GM23338 (cell line): Measurements from ENCODE around the gene LTBP3.

Source experiments
- CREB1 ChIP-seq: fragments of 250-450 bp; sonication (Bioruptor Pico); IDR thresholded peaks from 2 replicates; pipeline ENCODE4 v1.5.0; 2020; ENCODE audit warnings: low read depth, mild to moderate bottlenecking, moderate library complexity
- EZH2 ChIP-seq: fragments of 200-600 bp; sonication (generic); IDR thresholded peaks from one replicate; pipeline ENCODE4 v1.8.0; 2017; ENCODE audit warnings: antibody characterized with exemption, mild to moderate bottlenecking, low read depth; ENCODE audit not compliant: unreplicated experiment
- EZH2phosphoT487 ChIP-seq: fragments of 200-600 bp; sonication (generic); IDR thresholded peaks from one replicate; pipeline ENCODE4 v1.8.1; 2018; ENCODE audit warnings: antibody characterized with exemption; ENCODE audit not compliant: unreplicated experiment
- JUNB ChIP-seq: IDR thresholded peaks from one replicate; pipeline ENCODE4 v1.6.1; 2016; ENCODE audit warnings: antibody characterized with exemption; ENCODE audit not compliant: unreplicated experiment
- NANOG ChIP-seq: IDR thresholded peaks from 2 replicates; pipeline ENCODE4 v1.6.1; 2016; ENCODE audit warnings: antibody characterized with exemption, borderline replicate concordance
- POLR2AphosphoS5 ChIP-seq: IDR thresholded peaks from 2 replicates; pipeline ENCODE4 v1.6.1; 2016; ENCODE audit warnings: antibody characterized with exemption, low read depth
- STAT1 ChIP-seq: IDR thresholded peaks from one replicate; pipeline ENCODE4 v1.6.1; 2016; ENCODE audit warnings: antibody characterized with exemption; ENCODE audit not compliant: unreplicated experiment
- ZNF114 ChIP-seq: fragments of 250-450 bp; sonication (Bioruptor Pico); IDR thresholded peaks from 2 replicates; pipeline ENCODE4 v1.5.0; 2020; ENCODE audit warnings: mild to moderate bottlenecking, moderate library complexity
- ZNF331 ChIP-seq: fragments of 250-450 bp; sonication (Bioruptor Pico); IDR thresholded peaks from 2 replicates; pipeline ENCODE4 v1.5.0; 2020; ENCODE audit warnings: low read depth, mild to moderate bottlenecking, moderate library complexity
- TF ChIP-seq, protein P1 (sequence below): IDR thresholded peaks from one replicate; pipeline ENCODE4 v1.6.1; 2018; ENCODE audit warnings: antibody characterized with exemption; ENCODE audit not compliant: unreplicated experiment
- TF ChIP-seq, protein P2 (sequence below), 2 experiments: fragments of 200-600 bp in 1 of 2; sonication (generic) in 1 of 2; conservative IDR thresholded peaks; 2 replicates each; pipeline versions ENCODE4 v1.5.1 to v1.6.1; 2016 to 2017; ENCODE audit warnings: antibody characterized with exemption in 2 of 2, low read depth in 2 of 2, mild to moderate bottlenecking in 2 of 2, moderate library complexity in 1 of 2
- TF ChIP-seq, protein P3 (sequence below): IDR thresholded peaks from 2 replicates; pipeline ENCODE4 v1.6.1; 2016; ENCODE audit warnings: antibody characterized with exemption

DNA sequence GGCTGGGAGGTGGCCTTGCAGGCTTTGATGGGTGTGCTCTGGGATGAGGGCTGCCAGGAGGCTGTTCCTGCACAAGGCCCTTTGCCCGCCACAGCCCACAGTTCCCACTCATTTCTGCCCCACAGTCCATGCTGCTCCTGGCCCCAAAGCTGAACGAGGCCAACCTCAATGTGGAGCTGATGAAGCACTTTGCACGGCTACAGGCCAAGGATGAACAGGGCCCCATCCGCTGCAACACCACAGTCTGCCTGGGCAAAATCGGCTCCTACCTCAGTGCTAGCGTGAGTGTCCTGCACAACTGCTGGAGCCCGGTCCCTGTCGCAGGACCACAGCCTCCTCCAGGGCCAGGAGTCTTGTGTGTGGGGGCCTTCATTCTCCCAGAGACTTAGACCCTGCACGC, 23.1 kb downstream of the LTBP3 start:
- TF ChIP-seq POLR2AphosphoS5 (no peak), EZH2phosphoT487 (no peak), STAT1 (no peak), EZH2 (no peak), ZNF331 (CRISPR knock-in tag) (no peak), CREB1 (CRISPR knock-in tag) (no peak), JUNB (no peak), ZNF114 (no peak), NANOG (no peak)
- TF ChIP-seq, protein P1, sequence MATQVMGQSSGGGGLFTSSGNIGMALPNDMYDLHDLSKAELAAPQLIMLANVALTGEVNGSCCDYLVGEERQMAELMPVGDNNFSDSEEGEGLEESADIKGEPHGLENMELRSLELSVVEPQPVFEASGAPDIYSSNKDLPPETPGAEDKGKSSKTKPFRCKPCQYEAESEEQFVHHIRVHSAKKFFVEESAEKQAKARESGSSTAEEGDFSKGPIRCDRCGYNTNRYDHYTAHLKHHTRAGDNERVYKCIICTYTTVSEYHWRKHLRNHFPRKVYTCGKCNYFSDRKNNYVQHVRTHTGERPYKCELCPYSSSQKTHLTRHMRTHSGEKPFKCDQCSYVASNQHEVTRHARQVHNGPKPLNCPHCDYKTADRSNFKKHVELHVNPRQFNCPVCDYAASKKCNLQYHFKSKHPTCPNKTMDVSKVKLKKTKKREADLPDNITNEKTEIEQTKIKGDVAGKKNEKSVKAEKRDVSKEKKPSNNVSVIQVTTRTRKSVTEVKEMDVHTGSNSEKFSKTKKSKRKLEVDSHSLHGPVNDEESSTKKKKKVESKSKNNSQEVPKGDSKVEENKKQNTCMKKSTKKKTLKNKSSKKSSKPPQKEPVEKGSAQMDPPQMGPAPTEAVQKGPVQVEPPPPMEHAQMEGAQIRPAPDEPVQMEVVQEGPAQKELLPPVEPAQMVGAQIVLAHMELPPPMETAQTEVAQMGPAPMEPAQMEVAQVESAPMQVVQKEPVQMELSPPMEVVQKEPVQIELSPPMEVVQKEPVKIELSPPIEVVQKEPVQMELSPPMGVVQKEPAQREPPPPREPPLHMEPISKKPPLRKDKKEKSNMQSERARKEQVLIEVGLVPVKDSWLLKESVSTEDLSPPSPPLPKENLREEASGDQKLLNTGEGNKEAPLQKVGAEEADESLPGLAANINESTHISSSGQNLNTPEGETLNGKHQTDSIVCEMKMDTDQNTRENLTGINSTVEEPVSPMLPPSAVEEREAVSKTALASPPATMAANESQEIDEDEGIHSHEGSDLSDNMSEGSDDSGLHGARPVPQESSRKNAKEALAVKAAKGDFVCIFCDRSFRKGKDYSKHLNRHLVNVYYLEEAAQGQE = no peak
- TF ChIP-seq, protein P2, sequence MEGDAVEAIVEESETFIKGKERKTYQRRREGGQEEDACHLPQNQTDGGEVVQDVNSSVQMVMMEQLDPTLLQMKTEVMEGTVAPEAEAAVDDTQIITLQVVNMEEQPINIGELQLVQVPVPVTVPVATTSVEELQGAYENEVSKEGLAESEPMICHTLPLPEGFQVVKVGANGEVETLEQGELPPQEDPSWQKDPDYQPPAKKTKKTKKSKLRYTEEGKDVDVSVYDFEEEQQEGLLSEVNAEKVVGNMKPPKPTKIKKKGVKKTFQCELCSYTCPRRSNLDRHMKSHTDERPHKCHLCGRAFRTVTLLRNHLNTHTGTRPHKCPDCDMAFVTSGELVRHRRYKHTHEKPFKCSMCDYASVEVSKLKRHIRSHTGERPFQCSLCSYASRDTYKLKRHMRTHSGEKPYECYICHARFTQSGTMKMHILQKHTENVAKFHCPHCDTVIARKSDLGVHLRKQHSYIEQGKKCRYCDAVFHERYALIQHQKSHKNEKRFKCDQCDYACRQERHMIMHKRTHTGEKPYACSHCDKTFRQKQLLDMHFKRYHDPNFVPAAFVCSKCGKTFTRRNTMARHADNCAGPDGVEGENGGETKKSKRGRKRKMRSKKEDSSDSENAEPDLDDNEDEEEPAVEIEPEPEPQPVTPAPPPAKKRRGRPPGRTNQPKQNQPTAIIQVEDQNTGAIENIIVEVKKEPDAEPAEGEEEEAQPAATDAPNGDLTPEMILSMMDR (conservative IDR thresholded peaks at IDR 0.05; ENCODE audit: low read depth in 2 of 2) = no peak
- TF ChIP-seq, protein P3, sequence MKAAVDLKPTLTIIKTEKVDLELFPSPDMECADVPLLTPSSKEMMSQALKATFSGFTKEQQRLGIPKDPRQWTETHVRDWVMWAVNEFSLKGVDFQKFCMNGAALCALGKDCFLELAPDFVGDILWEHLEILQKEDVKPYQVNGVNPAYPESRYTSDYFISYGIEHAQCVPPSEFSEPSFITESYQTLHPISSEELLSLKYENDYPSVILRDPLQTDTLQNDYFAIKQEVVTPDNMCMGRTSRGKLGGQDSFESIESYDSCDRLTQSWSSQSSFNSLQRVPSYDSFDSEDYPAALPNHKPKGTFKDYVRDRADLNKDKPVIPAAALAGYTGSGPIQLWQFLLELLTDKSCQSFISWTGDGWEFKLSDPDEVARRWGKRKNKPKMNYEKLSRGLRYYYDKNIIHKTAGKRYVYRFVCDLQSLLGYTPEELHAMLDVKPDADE = no peak
